CMK (cell line): ENCODE data around the gene KCNG1.
"Not testable (repeated sequence)": the region's sequence is repeated elsewhere in the genome, so short reads cannot be mapped to it uniquely, and the experiment has no call there.

Experiments used
- DNase-seq: peaks from one replicate; pipeline ENCODE4 v3.0.0-alpha.2; 2010; ENCODE audit warnings: low read depth

The KCNG1 gene

DNA sequence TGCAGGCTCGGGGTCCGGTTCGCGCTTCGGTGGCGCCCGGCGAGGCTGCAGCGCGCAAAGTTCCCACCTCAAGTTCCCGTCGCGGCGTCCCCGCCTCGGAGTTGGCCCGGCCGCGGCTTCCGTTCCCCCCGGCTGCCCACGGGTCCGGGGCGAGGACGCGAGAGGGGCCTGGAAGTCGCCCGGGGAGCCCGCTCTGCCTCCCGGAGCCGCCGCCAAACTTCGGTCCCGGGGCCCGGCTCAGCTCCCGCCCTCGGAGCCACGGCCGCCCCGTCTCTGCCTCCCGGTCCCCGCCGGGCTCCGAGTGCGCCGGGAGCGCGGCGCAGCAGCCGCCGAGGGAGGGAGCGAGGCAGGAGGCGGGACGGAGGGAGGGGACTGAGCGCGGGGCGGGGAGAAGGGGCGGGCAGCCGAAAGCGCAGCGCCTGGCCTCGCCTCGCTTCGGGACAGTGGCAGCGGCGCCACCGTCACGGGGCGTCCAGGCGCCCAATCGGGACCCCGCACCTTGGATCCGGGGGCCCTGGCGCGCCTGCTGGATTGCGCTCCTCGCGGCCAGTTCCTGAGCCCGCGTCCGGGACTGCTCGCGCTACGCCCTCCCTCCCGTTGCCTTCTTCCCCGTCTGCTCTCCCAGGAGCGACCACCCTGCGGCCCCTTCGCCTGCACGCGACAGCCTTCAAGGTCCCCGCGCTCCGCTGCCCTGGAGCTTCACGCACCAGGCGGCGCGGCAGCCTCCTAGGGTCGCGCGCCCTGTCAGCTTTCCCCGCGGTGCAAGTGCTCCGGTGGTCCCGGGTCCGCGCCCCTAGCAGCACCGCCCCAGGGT is at the start of gene KCNG1:
KCNG1 (minus strand) TSS at position 305 of the 814 bp plus-strand sequence. CDS start 12,769 bp downstream, outside the sequence.
- no peak for DNase-seq

DNA sequence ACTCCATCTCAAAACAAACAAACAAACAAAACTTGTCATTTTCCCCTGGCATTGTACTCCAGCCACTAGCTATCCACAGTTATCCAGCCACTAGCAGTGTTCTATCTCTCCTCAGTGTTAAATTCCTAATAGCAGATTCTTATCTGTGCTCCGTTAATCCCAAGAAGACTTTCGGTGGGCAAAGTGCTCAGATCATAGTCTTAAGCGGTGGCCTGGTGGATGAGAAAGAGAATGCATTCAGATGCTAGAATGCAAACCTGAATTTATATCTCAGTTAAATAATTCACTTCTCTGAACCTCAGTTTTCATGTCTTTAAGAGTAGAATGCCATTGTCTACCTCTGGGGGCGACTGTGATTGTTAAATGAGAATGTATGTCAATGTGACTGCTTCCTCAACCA is 47.7 kb upstream of the KCNG1 start:
- DNase-seq: no peak

DNA sequence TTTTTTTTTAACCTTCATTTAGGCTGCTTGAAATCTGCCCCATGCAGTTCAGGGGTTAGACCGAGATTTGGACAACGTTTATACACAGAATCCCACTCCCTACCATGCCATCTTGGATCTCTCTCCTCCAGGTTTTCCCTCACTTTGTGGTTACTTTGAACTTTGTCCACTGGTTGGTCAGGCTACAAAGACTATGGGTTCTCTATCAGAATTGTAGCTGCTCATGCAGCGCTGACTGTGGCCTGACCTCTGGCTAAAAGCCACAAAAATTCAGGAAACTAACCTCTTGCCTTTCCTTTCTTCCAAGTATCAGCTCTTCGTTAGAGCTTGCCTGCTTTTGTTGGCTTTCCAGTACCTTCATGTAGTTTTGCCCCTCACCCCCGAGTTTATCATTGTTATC is 44.9 kb upstream of the KCNG1 start:
- DNase-seq: no peak

- DNase-seq: no peak
These were observed 42.7 kb upstream of the KCNG1 start for GRCh38 chr20:51065615-51066014.

DNA sequence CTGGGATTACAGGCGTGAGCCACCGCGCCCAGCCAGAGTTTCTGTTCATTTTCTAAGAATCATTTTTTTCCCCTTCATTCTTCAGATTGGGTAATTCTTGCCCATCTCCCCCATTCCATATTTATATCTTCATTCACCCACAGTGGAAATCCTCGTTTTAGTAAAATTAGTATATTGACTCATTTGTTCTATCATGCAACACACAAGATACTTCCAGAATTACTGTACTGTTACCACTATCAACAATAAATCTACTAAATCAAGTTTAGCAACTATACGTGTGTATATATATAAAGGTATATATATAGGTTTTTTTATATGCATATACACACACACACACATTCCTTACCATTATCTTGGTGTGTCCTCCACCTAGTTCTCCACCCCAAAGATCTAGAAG is 41.2 kb upstream of the KCNG1 start:
- no peak for DNase-seq

DNA sequence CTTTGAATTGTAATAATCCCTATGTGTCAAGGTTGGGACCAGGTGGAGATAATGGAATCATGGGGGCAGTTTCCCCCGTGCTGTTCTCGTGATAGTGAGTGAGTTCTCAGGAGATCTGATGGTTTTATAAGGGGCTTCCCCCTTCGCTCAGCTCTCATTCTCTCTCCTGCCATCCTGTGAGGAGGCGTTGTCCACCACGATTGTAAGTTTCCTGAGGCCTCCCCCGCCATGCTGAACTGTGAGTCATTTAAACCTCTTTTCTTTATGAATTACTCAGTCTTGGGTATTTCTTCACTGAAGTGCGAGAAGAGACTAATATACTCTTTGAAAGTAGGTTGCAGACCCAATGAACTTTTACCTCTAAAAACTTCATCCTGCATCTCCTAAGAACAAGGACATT is 39.2 kb upstream of the KCNG1 start:
- no peak for DNase-seq

DNA sequence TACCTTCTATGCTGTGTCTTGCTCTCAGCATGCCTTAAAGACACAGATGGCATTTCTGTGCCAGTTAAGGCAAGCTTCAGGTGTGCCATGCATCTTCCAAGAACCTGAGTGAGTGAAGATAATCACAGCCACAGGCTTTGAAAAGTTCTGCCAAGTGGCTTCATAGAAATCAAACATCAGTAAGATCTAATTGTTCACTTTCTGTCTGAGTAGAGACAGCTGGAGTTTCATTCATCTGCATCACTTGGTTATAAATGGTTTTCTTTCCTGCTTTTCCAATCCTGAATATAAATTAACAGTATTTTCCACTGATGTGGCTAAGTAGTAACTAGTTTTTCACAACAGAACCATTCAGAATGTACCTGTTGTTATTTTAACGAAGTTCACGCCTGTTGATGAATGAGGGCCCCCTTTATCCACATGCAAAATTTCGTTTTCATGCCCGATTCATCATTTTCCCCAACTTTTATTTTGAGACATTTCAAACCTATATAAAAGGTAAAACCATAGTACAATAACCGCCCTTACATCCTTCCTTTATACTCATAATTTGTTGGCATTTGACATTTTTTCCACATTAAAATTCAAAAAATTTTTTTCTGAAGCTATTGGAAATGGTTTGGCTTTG is 38.6 kb upstream of the KCNG1 start:
- DNase-seq: no peak

DNA sequence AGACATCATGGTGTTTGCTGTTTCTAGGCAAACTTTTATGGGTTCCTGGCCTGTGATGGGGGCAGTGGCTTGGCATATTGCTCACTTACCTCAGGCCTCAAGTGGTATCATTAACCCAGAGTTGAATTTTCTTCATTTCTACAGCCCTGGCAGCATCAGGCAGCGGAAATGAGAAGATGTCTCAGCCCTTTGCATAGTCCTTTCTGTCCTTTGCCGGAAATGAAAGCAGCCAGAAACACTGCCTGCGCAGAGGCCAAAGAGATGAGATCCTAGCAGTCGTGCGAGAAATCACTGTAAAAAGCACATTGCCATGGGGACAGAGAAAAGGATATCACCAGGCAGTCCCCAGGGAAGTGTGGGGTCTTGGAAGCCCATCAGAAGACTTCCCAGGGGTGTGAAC is 37.4 kb upstream of the KCNG1 start:
- DNase-seq: no peak

GRCh38 chr20:51059862-51060261 is 37.0 kb upstream of the KCNG1 start:
- DNase-seq: no peak

GRCh38 chr20:51058017-51058416 is 35.1 kb upstream of the KCNG1 start:
- DNase-seq: no peak

DNA sequence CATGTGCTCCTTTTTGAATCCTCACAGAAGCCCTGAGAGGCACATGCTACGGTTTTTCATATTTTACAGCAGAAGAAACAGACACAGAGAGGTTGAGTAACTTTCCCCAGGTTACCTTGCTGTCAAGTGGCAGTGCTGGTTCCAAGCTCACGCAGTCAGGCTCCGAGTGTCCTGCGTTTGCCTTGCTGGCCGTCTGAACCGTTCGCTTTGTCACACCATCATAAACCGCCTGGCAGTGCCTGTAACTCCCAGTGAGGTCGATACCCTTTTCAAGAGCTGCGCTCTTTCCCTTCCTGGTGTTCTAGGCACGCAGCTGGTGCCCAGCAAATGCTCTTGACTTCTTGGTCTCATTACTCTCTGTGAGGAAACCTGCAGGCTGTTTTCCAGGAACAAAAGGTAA is 31.3 kb upstream of the KCNG1 start:
- no peak for DNase-seq

DNA sequence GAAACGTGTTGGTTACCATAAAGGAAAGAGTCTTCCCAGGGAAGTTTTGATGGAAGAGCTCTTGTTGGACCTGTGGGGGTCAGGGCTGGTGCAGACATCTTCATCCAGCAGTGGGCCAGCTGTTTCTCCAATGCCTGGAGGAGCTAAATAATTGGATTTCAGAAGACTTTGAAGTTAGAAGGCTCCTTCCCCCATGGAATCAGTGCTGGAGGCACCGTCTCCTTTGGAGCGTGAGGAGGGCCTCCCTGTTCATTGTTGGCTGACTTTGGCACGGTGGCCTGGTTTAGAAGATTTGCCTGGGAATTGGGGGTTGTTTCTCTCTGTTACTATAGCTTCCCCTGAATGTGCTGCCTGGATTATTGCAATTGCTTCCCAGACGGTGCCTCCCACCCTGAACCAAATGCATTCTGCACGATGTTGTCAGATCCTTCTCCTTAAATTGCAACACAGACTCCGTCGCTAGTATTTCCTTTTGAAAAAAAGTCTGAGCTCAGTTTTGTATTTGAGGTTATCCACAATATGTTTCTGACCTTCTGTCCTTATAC is 27.7 kb upstream of the KCNG1 start:
- DNase-seq: no peak

DNA sequence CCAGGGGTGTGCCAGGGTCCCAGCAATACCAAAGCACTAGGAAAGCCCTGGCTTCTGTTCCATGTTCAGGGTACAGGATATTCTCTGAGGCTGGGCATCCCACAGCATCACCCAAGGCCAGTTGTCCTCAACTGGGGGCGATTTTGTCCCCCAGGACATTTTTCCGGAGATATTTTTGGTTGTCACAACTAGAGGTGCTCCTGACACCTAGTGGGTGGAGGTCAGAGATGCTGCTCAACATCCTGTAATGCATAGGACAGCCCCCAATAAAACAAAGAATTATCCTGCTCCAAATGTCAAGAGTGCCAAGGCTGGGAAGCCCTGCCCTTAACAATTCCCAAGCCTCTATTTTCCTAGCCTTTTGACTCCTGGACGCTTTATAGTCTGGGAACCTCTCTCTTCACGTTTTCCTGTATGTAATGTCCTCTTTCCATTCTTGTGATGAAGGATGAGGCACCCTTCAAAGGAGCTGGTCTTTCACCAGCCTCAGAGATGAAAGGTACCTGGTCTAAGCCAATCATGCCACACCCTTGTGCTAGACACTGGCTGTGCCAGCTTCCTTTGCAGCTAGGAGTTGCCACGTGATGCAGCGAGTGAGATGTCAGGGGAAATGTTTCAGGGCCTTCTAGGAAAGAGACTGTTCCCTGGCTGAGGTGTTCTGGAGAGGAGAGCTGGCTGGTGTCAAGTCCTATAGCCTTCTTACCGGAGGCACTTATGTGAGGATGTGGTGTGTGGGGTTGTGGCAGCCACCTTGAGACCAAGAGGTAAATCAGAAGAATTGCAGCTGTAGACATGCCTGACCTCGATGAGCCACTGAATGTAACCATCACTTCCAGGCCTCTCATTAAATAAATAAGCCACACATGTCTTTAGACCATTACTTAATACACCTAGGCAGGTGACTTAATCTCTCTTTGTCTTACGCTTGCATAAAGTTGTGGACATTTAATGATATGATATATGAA is 23.4 kb upstream of the KCNG1 start:
- no peak for DNase-seq

DNA sequence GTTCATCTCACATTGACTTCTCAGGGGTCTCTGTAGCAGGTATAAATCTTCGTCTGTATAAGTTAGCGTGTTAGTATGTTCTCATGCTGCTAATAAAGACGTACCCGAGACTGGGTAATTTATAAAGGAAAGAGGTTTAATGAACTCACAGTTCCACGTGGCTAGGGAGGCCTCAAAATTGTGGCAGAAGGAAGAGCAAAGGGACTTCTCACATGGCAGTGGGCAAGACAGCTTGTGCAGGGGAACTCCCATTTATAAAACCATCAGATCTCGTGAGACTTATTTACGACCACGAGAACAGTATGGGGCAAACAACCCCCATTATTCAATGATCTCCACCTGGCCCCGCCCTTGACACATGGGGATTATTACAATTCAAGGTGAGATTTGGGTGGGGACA is 22.6 kb upstream of the KCNG1 start:
- DNase-seq: not testable (repeated sequence)

GRCh38 chr20:51044796-51045195 is 21.9 kb upstream of the KCNG1 start:
- DNase-seq: no peak

- no peak for DNase-seq
These were observed 20.9 kb upstream of the KCNG1 start for GRCh38 chr20:51043811-51044210.

DNA sequence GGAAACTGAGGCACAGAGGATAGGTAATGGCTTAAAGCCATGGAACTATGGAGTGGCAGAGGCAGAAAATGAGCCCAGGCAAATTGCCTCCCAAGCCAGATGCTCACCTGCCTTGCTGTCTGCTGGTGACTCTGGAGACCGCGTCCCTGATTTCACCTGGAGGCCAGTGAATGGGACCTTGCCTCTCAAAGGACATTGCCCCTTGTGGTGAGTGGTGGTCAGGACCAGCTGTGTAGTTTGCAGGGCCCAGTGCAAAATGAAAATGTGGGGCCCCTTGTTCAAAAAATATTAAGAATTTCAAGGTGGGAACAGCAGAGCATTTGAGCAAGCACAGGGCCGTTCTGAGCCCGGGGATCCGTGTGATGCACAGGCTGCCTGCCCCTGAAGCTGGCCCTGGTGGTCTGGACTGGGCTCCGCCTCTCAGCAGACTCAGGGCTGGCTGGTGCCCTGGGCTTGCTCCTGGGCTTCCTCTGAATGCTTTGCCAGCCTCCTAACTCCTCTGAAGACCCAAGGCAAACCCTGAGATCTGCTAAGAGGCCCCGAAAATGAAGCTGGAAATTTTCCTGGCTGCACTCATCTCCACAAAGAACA is 19.8 kb upstream of the KCNG1 start:
- DNase-seq: no peak

DNA sequence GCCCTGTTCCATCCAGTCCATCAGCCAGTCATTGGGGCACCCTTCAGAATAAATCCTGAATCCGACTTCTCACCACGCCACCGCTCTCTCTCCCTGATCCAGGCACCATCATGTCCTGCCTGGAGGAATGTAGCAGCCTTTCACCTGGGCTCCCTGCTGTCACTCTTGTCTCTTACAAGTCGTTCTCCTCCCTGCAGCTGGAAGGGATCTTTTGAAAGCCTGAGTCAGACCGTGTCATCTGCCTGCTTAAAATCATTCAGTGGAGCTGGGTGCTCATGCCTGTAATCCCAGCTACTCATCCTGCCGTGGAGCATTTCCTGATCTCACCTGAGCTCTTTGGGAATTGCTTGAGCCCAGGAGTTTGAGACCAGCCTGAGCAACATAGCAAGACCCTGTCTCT is 19.2 kb upstream of the KCNG1 start:
- DNase-seq: no peak

GRCh38 chr20:51037532-51038115 is 14.7 kb upstream of the KCNG1 start:
- no peak for DNase-seq

- no peak for DNase-seq
These were observed 14.1 kb upstream of the KCNG1 start for GRCh38 chr20:51036827-51037531.

GRCh38 chr20:51036226-51036625 is 13.3 kb upstream of the KCNG1 start:
- no peak for DNase-seq
